Measurements from ENCODE around the gene AP1S2. TPM values are rescaled to one million over a fixed set of nuclear protein-coding genes. Genes with fewer than 3 reads are reported as not detected.

AP1S2 gene
- total and polyA plus RNA-seq, 2 of the 13 experiments (the other 11 are each of a cell fraction or from before 2014, with no cell fraction given): 10.1 to 18.8 TPM

DNA sequence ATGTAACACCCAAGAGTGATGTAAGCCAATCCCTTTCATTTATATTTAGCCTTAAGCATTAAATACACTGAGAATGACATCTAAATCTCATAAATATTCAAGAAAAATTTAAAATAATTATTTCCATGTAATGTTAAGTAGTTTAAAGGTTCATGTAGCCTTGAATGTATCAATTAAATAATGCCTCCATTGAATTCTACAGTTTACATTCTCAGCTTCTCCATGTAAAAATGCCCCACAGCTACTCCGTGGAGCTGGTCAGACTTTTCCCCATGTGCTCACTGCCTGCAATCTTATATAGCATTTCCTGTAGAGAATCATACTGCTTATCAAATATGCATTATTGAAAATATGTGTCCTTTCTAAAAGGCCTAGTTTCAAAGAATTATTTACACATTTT, 25.4 kb downstream of the AP1S2 start:
- CTCF ChIA-PET (ENCODE audit: low intra/inter-chr PET ratio, low total read pairs): no interaction called here
- BruUV-seq (replicated peaks): no TSS peak
- H4K20me1 ChIP-seq (ENCODE audit: insufficient read depth, low read length): no peaks in the 10 kb centered on the region
- H3K27me3 ChIP-seq (ENCODE audit: control insufficient read depth in 1 of 2, insufficient read depth in 2 of 2, low read length in 2 of 2): no peaks in the 10 kb centered on the region
- intact Hi-C loops (cut with micrococcal nuclease; ENCODE audit: unreplicated experiment): no loop called here
- no peaks in the 10 kb centered on the region for H3K9me3 ChIP-seq (ENCODE audit: low read length)
- FAIRE-seq (no peak), ATAC-seq (no peak), DNase-seq (ENCODE audit: low spot score) (no peak)
- in situ Hi-C loops (cut with HindIII; ENCODE audit: extremely low pct_ligation_motif_present, low pct_unique_long_range_greater_than_20kb): no loop called here
- H3K4me3 ChIP-seq (replicated peaks in 1 of 3; ENCODE audit: insufficient read depth in 1 of 3, low read depth in 2 of 3, low read length in 3 of 3): no peak overlapping the region
- no peak overlapping the region for H3K4me2 ChIP-seq (ENCODE audit: low read depth, low read length)
- POLR2A ChIA-PET: no interaction called here
- H3K9ac ChIP-seq (ENCODE audit: insufficient read depth, low read depth, low read length): no peak overlapping the region
- TF ChIP-seq ZIK1 (CRISPR knock-in tag; IDR thresholded peaks at IDR 0.05; ENCODE audit: borderline replicate concordance, low read depth) (no peak), SATB2 (CRISPR knock-in tag; IDR thresholded peaks at IDR 0.05) (no peak), U2AF1 (optimal IDR thresholded peaks at IDR 0.05; ENCODE audit: low read depth, low read length) (no peak), SAFB2 (CRISPR knock-in tag; IDR thresholded peaks at IDR 0.05; ENCODE audit: borderline replicate concordance, low read depth) (no peak), ZNF720 (CRISPR knock-in tag; IDR thresholded peaks at IDR 0.05) (no peak), SPEN (CRISPR knock-in tag; IDR thresholded peaks at IDR 0.05; ENCODE audit: low read depth) (no peak), ZNF558 (CRISPR knock-in tag; IDR thresholded peaks at IDR 0.05; ENCODE audit: borderline replicate concordance) (no peak), ZNF510 (CRISPR knock-in tag; IDR thresholded peaks at IDR 0.05; ENCODE audit: low read depth) (no peak), SP140L (CRISPR knock-in tag; IDR thresholded peaks at IDR 0.05; ENCODE audit: borderline replicate concordance) (no peak), ZNF124 (CRISPR knock-in tag; IDR thresholded peaks at IDR 0.05) (no peak), BHLHE40 (IDR thresholded peaks at IDR 0.05; ENCODE audit: low read length) (no peak), ZBTB7A (CRISPR knock-in tag; IDR thresholded peaks at IDR 0.05) (no peak), HOXA5 (CRISPR knock-in tag; IDR thresholded peaks at IDR 0.05) (no peak)
- TF ChIP-seq, protein P1, sequence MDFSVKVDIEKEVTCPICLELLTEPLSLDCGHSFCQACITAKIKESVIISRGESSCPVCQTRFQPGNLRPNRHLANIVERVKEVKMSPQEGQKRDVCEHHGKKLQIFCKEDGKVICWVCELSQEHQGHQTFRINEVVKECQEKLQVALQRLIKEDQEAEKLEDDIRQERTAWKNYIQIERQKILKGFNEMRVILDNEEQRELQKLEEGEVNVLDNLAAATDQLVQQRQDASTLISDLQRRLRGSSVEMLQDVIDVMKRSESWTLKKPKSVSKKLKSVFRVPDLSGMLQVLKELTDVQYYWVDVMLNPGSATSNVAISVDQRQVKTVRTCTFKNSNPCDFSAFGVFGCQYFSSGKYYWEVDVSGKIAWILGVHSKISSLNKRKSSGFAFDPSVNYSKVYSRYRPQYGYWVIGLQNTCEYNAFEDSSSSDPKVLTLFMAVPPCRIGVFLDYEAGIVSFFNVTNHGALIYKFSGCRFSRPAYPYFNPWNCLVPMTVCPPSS (IDR thresholded peaks at IDR 0.05): no peak
- TF ChIP-seq, protein P2, sequence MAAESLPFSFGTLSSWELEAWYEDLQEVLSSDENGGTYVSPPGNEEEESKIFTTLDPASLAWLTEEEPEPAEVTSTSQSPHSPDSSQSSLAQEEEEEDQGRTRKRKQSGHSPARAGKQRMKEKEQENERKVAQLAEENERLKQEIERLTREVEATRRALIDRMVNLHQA (CRISPR knock-in tag; IDR thresholded peaks at IDR 0.05): no peak
- TF ChIP-seq, protein P3, sequence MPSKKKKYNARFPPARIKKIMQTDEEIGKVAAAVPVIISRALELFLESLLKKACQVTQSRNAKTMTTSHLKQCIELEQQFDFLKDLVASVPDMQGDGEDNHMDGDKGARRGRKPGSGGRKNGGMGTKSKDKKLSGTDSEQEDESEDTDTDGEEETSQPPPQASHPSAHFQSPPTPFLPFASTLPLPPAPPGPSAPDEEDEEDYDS (CRISPR knock-in tag; IDR thresholded peaks at IDR 0.05): no peak
- TF ChIP-seq, protein P4, sequence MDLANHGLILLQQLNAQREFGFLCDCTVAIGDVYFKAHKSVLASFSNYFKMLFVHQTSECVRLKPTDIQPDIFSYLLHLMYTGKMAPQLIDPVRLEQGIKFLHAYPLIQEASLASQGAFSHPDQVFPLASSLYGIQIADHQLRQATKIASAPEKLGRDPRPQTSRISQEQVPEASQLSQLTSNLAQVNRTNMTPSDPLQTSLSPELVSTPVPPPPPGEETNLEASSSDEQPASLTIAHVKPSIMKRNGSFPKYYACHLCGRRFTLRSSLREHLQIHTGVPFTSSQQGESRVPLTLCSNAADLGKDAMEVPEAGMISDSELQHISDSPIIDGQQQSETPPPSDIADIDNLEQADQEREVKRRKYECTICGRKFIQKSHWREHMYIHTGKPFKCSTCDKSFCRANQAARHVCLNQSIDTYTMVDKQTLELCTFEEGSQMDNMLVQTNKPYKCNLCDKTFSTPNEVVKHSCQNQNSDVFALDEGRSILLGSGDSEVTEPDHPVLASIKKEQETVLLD (CRISPR knock-in tag; IDR thresholded peaks at IDR 0.05; ENCODE audit: low read depth): no peak
- no peaks in the 10 kb centered on the region for H3K36me3 ChIP-seq (replicated peaks in 1 of 2; ENCODE audit: control insufficient read depth in 1 of 2, insufficient read depth in 2 of 2, low read length in 2 of 2)
- no peak overlapping the region for H2AFZ ChIP-seq (ENCODE audit: low read length)
- H3K4me1 ChIP-seq (ENCODE audit: insufficient read depth, low read length): no peaks in the 10 kb centered on the region
- 95% methylated on average over 1 of the region's 1 CpG for WGBS (ENCODE audit: low lambda C conversion rate)
- no peaks in the 10 kb centered on the region for H3K79me2 ChIP-seq (ENCODE audit: insufficient read depth, low read length)
- no peak overlapping the region for H3K27ac ChIP-seq (ENCODE audit: extremely low read length, insufficient read depth, low read length)

Data from HepG2 (cell line).